BE2C (cell line): ENCODE data around the gene SNRPF. TPM values are rescaled to one million over a fixed set of nuclear protein-coding genes. Genes with fewer than 3 reads are reported as not detected.
"Not testable (repeated sequence)": the region's sequence is repeated elsewhere in the genome, so short reads cannot be mapped to it uniquely, and the experiment has no call there.

Experiments
- DNase-seq: peaks from one replicate; pipeline ENCODE4 v3.0.0-alpha.2; 2020
- H3K27me3 ChIP-seq: fragments of 250-450 bp; sonication (Bioruptor Pico); 2 replicates; pipeline ENCODE4 v1.5.1; 2020; ENCODE audit warnings: mild to moderate bottlenecking
- H3K36me3 ChIP-seq: fragments of 250-450 bp; sonication (Bioruptor Pico); 2 replicates; pipeline ENCODE4 v1.5.1; 2020; ENCODE audit warnings: mild to moderate bottlenecking
- H3K4me1 ChIP-seq: fragments of 250-450 bp; sonication (Bioruptor Pico); 2 replicates; pipeline ENCODE4 v1.5.1; 2020
- H3K4me3 ChIP-seq: 2 replicates; pipeline ENCODE4 v1.5.1; 2011; ENCODE audit warnings: low read depth, low read length
- H3K9me3 ChIP-seq: fragments of 250-450 bp; sonication (Bioruptor Pico); 2 replicates; pipeline ENCODE4 v1.5.1; 2020
- CTCF ChIP-seq: IDR thresholded peaks from 2 replicates; pipeline ENCODE4 v1.5.1; 2012; ENCODE audit warnings: mild to moderate bottlenecking, low read depth, low read length
- polyA plus RNA-seq: library from polyadenylated mRNA; unstranded; fragments of >200 nt; gene quantifications from one replicate; pipeline ENCODE4 v1.2.1, GENCODE V29; 2012; ENCODE audit warnings: low read depth, missing spikeins; ENCODE audit not compliant: insufficient read length, insufficient read depth

The SNRPF gene
- 170 TPM for polyA plus RNA-seq

- H3K4me3 ChIP-seq: peak within 1 kb of the TSS; percentile 97
- H3K4me1 ChIP-seq: 0 out of 2 replicates have a peak, but pooled peaks cover 2% of the 10 kb centered on the region
- H3K36me3 ChIP-seq: peaks cover 34% of the 10 kb centered on the region
- TF ChIP-seq CTCF: peak; percentile 16; the same call in 1 of the 2 replicates
- peak; percentile 95 for DNase-seq
- H3K27me3 ChIP-seq: no peaks in the 10 kb centered on the region
- no peaks in the 10 kb centered on the region; the same call in 1 of the 2 replicates for H3K9me3 ChIP-seq
These were observed at the start of gene SNRPF for GRCh38 chr12:95858451-95859343. SNRPF (plus strand) TSS chr12:95858952; CDS start chr12:95859074, 122 bp downstream.

GRCh38 chr12:95809000-95809680 lies 49.6 kb upstream of the SNRPF start:
- Histone ChIP-seq H3K9me3 (no peaks in the 10 kb centered on the region), H3K27me3 (peaks cover 20% of the 10 kb centered on the region), H3K4me1 (no peaks in the 10 kb centered on the region), H3K4me3 (no peak overlapping the region), H3K36me3 (no peaks in the 10 kb centered on the region)
- no peak for DNase-seq
- no peak for TF ChIP-seq CTCF

GRCh38 chr12:95810411-95810810 lies 48.3 kb upstream of the SNRPF start:
- DNase-seq: no peak
- no peak for TF ChIP-seq CTCF

GRCh38 chr12:95812155-95812554 lies 46.6 kb upstream of the SNRPF start:
- H3K27me3 ChIP-seq: peaks cover 11% of the 10 kb centered on the region
- H3K4me1 ChIP-seq, DNase-seq, H3K9me3 ChIP-seq, H3K4me3 ChIP-seq, H3K36me3 ChIP-seq: not testable (repeated sequence)

More at GRCh38 chr12:95810411-95810810, 48.3 kb upstream of the SNRPF start:
- Histone ChIP-seq H3K36me3 (no peaks in the 10 kb centered on the region), H3K4me1 (no peaks in the 10 kb centered on the region), H3K9me3 (no peaks in the 10 kb centered on the region), H3K4me3 (no peak overlapping the region), H3K27me3 (peaks cover 11% of the 10 kb centered on the region; the same call in 1 of the 2 replicates)

DNA sequence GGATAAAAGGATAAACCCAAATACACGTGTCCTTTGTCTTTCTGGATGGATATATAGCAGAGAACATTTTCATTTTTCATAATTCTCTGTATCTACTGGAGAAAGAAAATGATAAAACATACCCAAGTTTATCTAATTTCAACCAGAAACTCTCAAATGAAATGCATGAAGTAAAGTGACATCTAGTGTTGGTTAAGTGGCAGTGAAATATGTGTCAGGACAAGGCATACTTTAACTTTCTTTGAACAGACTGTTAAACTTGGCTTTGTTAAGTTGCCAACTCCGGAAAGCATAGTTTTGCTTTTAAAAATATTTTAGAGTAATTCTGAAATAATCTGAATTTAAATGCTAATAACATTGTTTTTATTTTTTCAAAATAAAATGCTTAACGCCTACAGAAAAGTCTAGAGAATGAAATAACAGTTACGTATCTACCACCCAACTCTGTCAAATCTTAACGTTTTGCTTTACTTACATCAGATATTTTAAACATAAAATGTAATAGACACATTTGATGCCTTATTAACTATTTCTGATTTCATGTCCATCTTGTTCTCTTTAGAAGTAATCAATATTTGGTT lies 43.0 kb upstream of the SNRPF start:
- DNase-seq: no peak
- Histone ChIP-seq H3K4me1 (no peaks in the 10 kb centered on the region), H3K36me3 (no peaks in the 10 kb centered on the region), H3K9me3 (no peaks in the 10 kb centered on the region), H3K4me3 (no peak overlapping the region), H3K27me3 (peaks cover 9% of the 10 kb centered on the region)
- TF ChIP-seq CTCF: peak; percentile 73

DNA sequence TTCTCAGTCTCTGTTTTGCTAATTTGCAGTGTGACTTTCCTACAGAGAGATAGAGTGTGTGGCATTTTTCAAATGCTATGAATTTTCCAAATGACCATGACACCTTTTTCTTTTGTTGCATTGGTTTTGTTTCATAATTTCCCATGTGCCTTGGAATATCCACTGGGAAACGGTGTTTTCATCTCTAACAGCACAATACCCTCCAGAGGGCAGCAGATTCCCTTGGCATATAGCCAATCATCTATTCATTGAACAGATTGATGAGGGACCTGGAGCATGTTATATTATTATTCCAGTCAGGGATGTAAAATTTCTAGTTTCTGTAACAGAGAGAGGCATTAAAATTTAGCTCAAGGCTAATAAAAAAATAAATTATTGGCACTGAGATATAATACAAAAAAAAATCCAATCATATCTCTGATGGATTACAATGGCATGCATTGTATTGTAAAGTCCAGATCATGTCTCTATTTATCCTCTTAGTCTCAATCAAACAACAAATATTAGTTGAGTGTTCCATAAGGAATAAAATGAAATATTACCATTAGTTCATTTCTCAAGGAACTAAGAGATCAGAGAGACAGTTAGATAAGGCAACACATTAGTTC lies 38.6 kb upstream of the SNRPF start:
- peak; percentile 64 for DNase-seq
- Histone ChIP-seq H3K9me3 (no peaks in the 10 kb centered on the region), H3K36me3 (no peaks in the 10 kb centered on the region), H3K4me3 (no peak overlapping the region), H3K4me1 (no peaks in the 10 kb centered on the region), H3K27me3 (peaks cover 11% of the 10 kb centered on the region)
- TF ChIP-seq CTCF: peak; percentile 81
